SK-N-SH (cell line): ENCODE data around the gene RTN4RL1. TPM values are rescaled to one million over a fixed set of nuclear protein-coding genes. Genes with fewer than 3 reads are reported as not detected.

Experiments used
- CTCF ChIA-PET: fragments of 300-600, 350-600 bp; formaldehyde crosslinking; extraction: SDS; loops from one replicate; lab custom pipeline; 2021; lab: Yijun Ruan, JAX
- POLR2A ChIA-PET: fragments of 350-600 bp; sonication (Branson Sonifier 250); formaldehyde crosslinking; extraction: SDS; loops from one replicate; lab custom pipeline; 2020; ENCODE audit warnings: antibody characterized with exemption, inconsistent platforms; lab: Yijun Ruan, JAX
- DNase-seq: peaks from one replicate; pipeline ENCODE4 v3.0.0; 2012
- H2AFZ ChIP-seq: fragments of 200-600 bp; sonication (generic); 2 replicates; pipeline ENCODE4 v1.8.1; 2016; ENCODE audit warnings: antibody characterized with exemption, mild to moderate bottlenecking, low read depth
- H3F3A ChIP-seq: fragments of 200-600 bp; sonication (generic); replicated peaks from 2 replicates; pipeline ENCODE3; 2016; ENCODE audit warnings: antibody characterized with exemption, mild to moderate bottlenecking; ENCODE audit not compliant: insufficient read depth
- H3K27ac ChIP-seq, 2 experiments: fragments of 200-500 bp in 1 of 2; fragments of 200-600 bp in 1 of 2; sonication (Bioruptor generic) in 1 of 2; sonication (generic), shearing (Covaris generic) in 1 of 2; 2 replicates each; pipeline versions ENCODE4 v1.5.1 to v1.6.1; 2014 to 2016; ENCODE audit warnings: low read depth in 2 of 2, inconsistent platforms in 1 of 2, low read length in 1 of 2, mild to moderate bottlenecking in 1 of 2, mixed read lengths in 1 of 2
- H3K27me3 ChIP-seq: fragments of 200-600 bp; sonication (generic), shearing (Covaris generic); 2 replicates; pipeline ENCODE4 v1.6.1; 2016; ENCODE audit warnings: mixed run types; ENCODE audit not compliant: insufficient read depth
- H3K36me3 ChIP-seq, 2 experiments: fragments of 200-500 bp in 1 of 2; fragments of 200-600 bp in 1 of 2; sonication (Bioruptor generic) in 1 of 2; sonication (generic) in 1 of 2; replicated peaks in 1 of 2; 2 replicates each; pipeline versions ENCODE3 to v1.5.1; 2014 to 2016; ENCODE audit warnings: low read length in 1 of 2, mild to moderate bottlenecking in 1 of 2; ENCODE audit not compliant: insufficient read depth in 2 of 2, control insufficient read depth in 1 of 2
- H3K4me1 ChIP-seq, 2 experiments: fragments of 200-500 bp in 1 of 2; fragments of 200-600 bp in 1 of 2; sonication (Bioruptor generic) in 1 of 2; sonication (generic), shearing (Covaris generic) in 1 of 2; 2 replicates each; pipeline versions ENCODE4 v1.5.1 to v1.6.1; 2014 to 2016; ENCODE audit warnings: low read depth in 1 of 2, low read length in 1 of 2, mixed run types in 1 of 2; ENCODE audit not compliant: insufficient read depth in 2 of 2, control insufficient read depth in 1 of 2
- H3K4me2 ChIP-seq: fragments of 200-600 bp; sonication (generic), shearing (Covaris generic); 2 replicates; pipeline ENCODE4 v1.6.1; 2017; ENCODE audit warnings: mixed run types
- H3K4me3 ChIP-seq, 2 experiments: fragments of 200-500 bp in 1 of 2; fragments of 200-600 bp in 1 of 2; sonication (Bioruptor generic) in 1 of 2; sonication (generic), shearing (Covaris generic) in 1 of 2; 2 replicates each; pipeline versions ENCODE4 v1.5.1 to v1.8.1; 2014 to 2016; ENCODE audit warnings: low read depth in 2 of 2, inconsistent platforms in 1 of 2, low read length in 1 of 2, mild to moderate bottlenecking in 1 of 2, mixed read lengths in 1 of 2, moderate library complexity in 1 of 2
- H3K79me2 ChIP-seq: fragments of 200-600 bp; sonication (generic); 2 replicates; pipeline ENCODE4 v1.8.1; 2017; ENCODE audit warnings: mild to moderate bottlenecking; ENCODE audit not compliant: insufficient read depth
- H3K9ac ChIP-seq: fragments of 200-600 bp; sonication (generic); 2 replicates; pipeline ENCODE4 v1.6.1; 2017; ENCODE audit warnings: mixed run types
- H3K9me2 ChIP-seq: fragments of 200-600 bp; sonication (generic); 2 replicates; pipeline ENCODE4 v1.6.1; 2017; ENCODE audit warnings: mixed run types
- H3K9me3 ChIP-seq: fragments of 200-600 bp; sonication (generic); 2 replicates; pipeline ENCODE4 v1.6.1; 2017; ENCODE audit warnings: mixed run types, mild to moderate bottlenecking, moderate library complexity
- H4K20me1 ChIP-seq: fragments of 200-600 bp; sonication (generic); 2 replicates; pipeline ENCODE4 v1.6.1; 2017; ENCODE audit warnings: mild to moderate bottlenecking, mixed run types; ENCODE audit not compliant: insufficient read depth
- CHD2 ChIP-seq: fragments of 150-350 bp; IDR thresholded peaks from 2 replicates; pipeline ENCODE4 v1.6.1; 2018; ENCODE audit warnings: low read length; ENCODE audit not compliant: partially characterized antibody
- EP300 ChIP-seq, 2 experiments: IDR thresholded peaks; 2 replicates each; pipeline versions ENCODE4 v1.4.0 to v1.6.1; 2012; ENCODE audit warnings: borderline replicate concordance in 1 of 2, low read depth in 1 of 2, low read length in 1 of 2
- FOXJ3 ChIP-seq: sonication (generic); formaldehyde crosslinking; IDR thresholded peaks from 2 replicates; pipeline ENCODE4 v1.5.1; 2020; ENCODE audit warnings: mild to moderate bottlenecking, missing genetic modification reagents
- FOXM1 ChIP-seq: IDR thresholded peaks from 2 replicates; pipeline ENCODE4 v1.4.0; 2012; ENCODE audit warnings: low read depth, mild to moderate bottlenecking
- GABPA ChIP-seq: IDR thresholded peaks from 2 replicates; pipeline ENCODE4 v1.4.0; 2012; ENCODE audit warnings: low read depth, mild to moderate bottlenecking
- IRF3 ChIP-seq: fragments of 150-350 bp; IDR thresholded peaks from 2 replicates; pipeline ENCODE4 v1.6.1; 2016; ENCODE audit warnings: mild to moderate bottlenecking, low read depth, low read length
- MAX ChIP-seq: IDR thresholded peaks from 2 replicates; pipeline ENCODE4 v1.4.0; 2012; ENCODE audit warnings: low read depth
- MEF2A ChIP-seq: IDR thresholded peaks from 2 replicates; pipeline ENCODE4 v1.4.0; 2012; ENCODE audit warnings: low read depth, borderline replicate concordance
- MXI1 ChIP-seq: IDR thresholded peaks from 2 replicates; pipeline ENCODE4 v1.6.1; 2012; ENCODE audit warnings: mild to moderate bottlenecking, low read depth, low read length, improper control_type of control experiment
- NFIC ChIP-seq: IDR thresholded peaks from 2 replicates; pipeline ENCODE4 v1.4.0; 2012; ENCODE audit warnings: borderline replicate concordance
- NRF1 ChIP-seq: IDR thresholded peaks from 2 replicates; pipeline ENCODE4 v1.6.1; 2012; ENCODE audit warnings: low read depth, mild to moderate bottlenecking, low read length
- RAD21 ChIP-seq: IDR thresholded peaks from 2 replicates; pipeline ENCODE4 v1.6.1; 2012; ENCODE audit warnings: mild to moderate bottlenecking, low read length
- RFX5 ChIP-seq: IDR thresholded peaks from 2 replicates; pipeline ENCODE4 v1.6.1; 2012; ENCODE audit warnings: mild to moderate bottlenecking, improper control_type of control experiment, low read length
- RXRA ChIP-seq: IDR thresholded peaks from 2 replicates; pipeline ENCODE4 v1.4.0; 2012; ENCODE audit warnings: low read depth, mild to moderate bottlenecking, borderline replicate concordance
- SMC3 ChIP-seq: IDR thresholded peaks from 2 replicates; pipeline ENCODE4 v1.6.1; 2012; ENCODE audit warnings: low read depth, low read length, improper control_type of control experiment
- TAF1 ChIP-seq: IDR thresholded peaks from 2 replicates; pipeline ENCODE4 v1.6.1; 2012; ENCODE audit warnings: low read depth, mild to moderate bottlenecking, low read length, moderate library complexity, borderline replicate concordance
- TCF12 ChIP-seq: IDR thresholded peaks from 2 replicates; pipeline ENCODE4 v1.4.0; 2012
- USF1 ChIP-seq: IDR thresholded peaks from 2 replicates; pipeline ENCODE4 v1.4.0; 2012; ENCODE audit warnings: low read depth, borderline replicate concordance
- ZBTB33 ChIP-seq: IDR thresholded peaks from 2 replicates; pipeline ENCODE4 v1.4.0; 2012; ENCODE audit warnings: low read depth, borderline replicate concordance
- WGBS: methylation state at CpG from one replicate; pipeline ENCODE4 v1.1.6; 2017; ENCODE audit warnings: low lambda C conversion rate; 5-methylcytosine and 5-hydroxymethylcytosine counted together
- polyA plus RNA-seq, 3 experiments: library from polyadenylated mRNA; depleted of rRNA; stranded (reverse); fragments of >200 nt; gene quantifications; 2 replicates each; pipeline ENCODE4 v1.2.3, GENCODE V29; 2012

Gene RTN4RL1
- polyA plus RNA-seq, 1 of the 3 experiments (the other 2 are of a cell fraction): 0.07 TPM

GRCh38 chr17:2029911-2030778, 5.0 kb upstream of the RTN4RL1 start, which contains the start of gene DPH1 (continued):
- no peak for TF ChIP-seq ZBTB33
- TF ChIP-seq FOXJ3 (CRISPR knock-in tag): no peak
- TF ChIP-seq TCF12: peak; percentile 37; the same call in 1 of the 2 replicates
- TF ChIP-seq RFX5: no peak
- peak; percentile 99 for TF ChIP-seq MXI1
- TF ChIP-seq GABPA: peak; percentile 47
- TF ChIP-seq NRF1: peak; percentile 64
- TF ChIP-seq MAX: peak; percentile 99
- peak; percentile 80 for TF ChIP-seq TAF1
- TF ChIP-seq FOXM1: no peak
- TF ChIP-seq RAD21: no peak; the same call in 1 of the 2 replicates
- no peak for TF ChIP-seq RXRA
- TF ChIP-seq, all 33 proteins: peak for 16

GRCh38 chr17:2028737-2029136, 3.6 kb upstream of the RTN4RL1 start:
- Histone ChIP-seq H3K27ac (no peak overlapping the region), H2AFZ (no peak overlapping the region), H3K79me2 (peaks cover 22% of the 10 kb centered on the region), H3K4me2 (no peak overlapping the region), H3K4me3 (no peak overlapping the region), H4K20me1 (no peaks in the 10 kb centered on the region), H3K9me3 (no peaks in the 10 kb centered on the region), H3K27me3 (peaks cover 21% of the 10 kb centered on the region), H3K9ac (no peak overlapping the region), H3K9me2 (no peaks in the 10 kb centered on the region), H3F3A (no peaks in the 10 kb centered on the region)
- no peak for DNase-seq
- POLR2A ChIA-PET: no interaction called here
- no peak for TF ChIP-seq IRF3
- no peak for TF ChIP-seq SMC3
- TF ChIP-seq TAF1: no peak
- no peak for TF ChIP-seq CHD2
- TF ChIP-seq RXRA: no peak
- TF ChIP-seq USF1: no peak
- TF ChIP-seq EP300 (IDR thresholded peaks at IDR 0.05; ENCODE audit: borderline replicate concordance in 1 of 2, low read depth in 1 of 2, low read length in 1 of 2): no peak
- TF ChIP-seq TCF12: no peak
- no peak for TF ChIP-seq MEF2A
- no peak for TF ChIP-seq NFIC
- no peak for TF ChIP-seq FOXJ3 (CRISPR knock-in tag)
- TF ChIP-seq FOXM1: no peak
- no peak for TF ChIP-seq RAD21
- no peak for TF ChIP-seq GABPA
- TF ChIP-seq, all 33 proteins: peak for 0
- peaks cover 0 to 4% of the 10 kb centered on the region in 2 experiments for H3K36me3 ChIP-seq
- 100% methylated on average over 1 of the region's 6 CpGs for WGBS
- H3K4me1 ChIP-seq: peaks cover 5 to 16% of the 10 kb centered on the region in 2 experiments; a peak in 2 of 4 replicates
- CTCF ChIA-PET: interaction anchor here (0.8 to 8.6 kb wide), 7 partner anchors 9 to 216 kb away, joined by 3 to 197 read pairs (median 5); no protein-coding TSS in a partner anchor
